Measurements from ENCODE around the gene CT47C1. TPM values are rescaled to one million over a fixed set of nuclear protein-coding genes. Genes with fewer than 3 reads are reported as not detected.

Gene CT47C1
- total and polyA plus RNA-seq, 3 experiments from 2014 or later, result not detected

DNA sequence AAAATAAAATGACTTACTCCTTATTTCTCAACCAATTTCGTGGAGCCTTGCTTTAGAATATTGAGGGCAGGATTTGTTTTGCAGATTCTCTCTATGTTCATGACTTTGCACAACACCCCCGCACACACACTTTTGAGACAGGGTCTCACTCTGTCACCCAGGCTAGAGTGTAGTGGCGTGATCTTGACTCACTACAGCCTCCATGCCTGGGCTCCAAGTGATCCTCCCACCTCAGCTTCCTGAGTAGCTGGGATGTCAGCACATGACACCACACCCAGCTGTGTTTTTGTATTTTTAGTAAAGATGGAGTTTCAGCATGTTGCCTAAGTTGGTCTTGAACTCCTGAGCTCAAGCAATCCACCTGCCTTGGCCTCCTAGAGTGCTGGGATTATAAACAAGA is 12.0 kb downstream of the CT47C1 start:
- no peak overlapping the region for H3K4me3 Mint-ChIP-seq

DNA sequence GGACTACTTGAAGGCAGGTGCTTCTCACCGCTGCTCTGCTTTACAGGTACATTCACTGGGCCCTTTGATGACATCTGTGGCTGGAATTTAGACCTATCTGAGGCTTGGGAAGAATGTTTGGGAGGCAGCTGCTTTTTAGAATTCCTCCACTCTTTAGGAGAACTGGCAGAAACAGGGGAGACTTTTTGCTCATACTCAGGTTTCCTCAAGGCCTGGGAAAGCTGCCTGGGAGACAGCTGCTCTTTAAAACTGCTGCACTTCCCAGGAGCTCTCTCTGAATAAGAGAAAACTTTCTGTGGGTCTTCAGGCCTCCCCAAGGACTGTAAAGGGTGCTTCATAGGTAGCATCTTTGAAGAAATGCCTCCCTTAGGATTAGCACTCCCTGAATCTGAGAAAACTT is 14.3 kb downstream of the CT47C1 start:
- H3K27ac Mint-ChIP-seq, result no peak overlapping the region
- Histone ChIP-seq H3K4me3 (ENCODE audit: low read length) (no peak overlapping the region), H3K9me3 (ENCODE audit: low read length) (no peaks in the 10 kb centered on the region), H3K4me1 (ENCODE audit: insufficient read depth, low read length) (no peaks in the 10 kb centered on the region), H3K27me3 (ENCODE audit: insufficient read depth, low read length, poor library complexity, severe bottlenecking) (no peaks in the 10 kb centered on the region), H3K36me3 (ENCODE audit: insufficient read depth, low read length) (no peaks in the 10 kb centered on the region), H3K27ac (ENCODE audit: low read depth, low read length) (no peak overlapping the region)
- ChIA-PET POLR2A (no interaction called here), CTCF (no interaction called here)
- no peaks in the 10 kb centered on the region for H3K36me3 Mint-ChIP-seq
- H3K27me3 Mint-ChIP-seq, result peaks cover 10% of the 10 kb centered on the region in 2 donors
- DNase-seq, result no peak
- no peaks in the 10 kb centered on the region for H3K4me1 Mint-ChIP-seq
- H3K4me3 Mint-ChIP-seq, result no peak overlapping the region
- H3K9me3 Mint-ChIP-seq, result no peaks in the 10 kb centered on the region

More for the DNA sequence above, 12.0 kb downstream of the CT47C1 start:
- DNase-seq, result no peak
- Mint-ChIP-seq H3K27ac (no peak overlapping the region), H3K36me3 (no peaks in the 10 kb centered on the region), H3K4me1 (no peaks in the 10 kb centered on the region), H3K27me3 (peaks cover 8 to 11% of the 10 kb centered on the region in 2 donors), H3K9me3 (no peaks in the 10 kb centered on the region)
- ChIA-PET CTCF (no interaction called here), POLR2A (no interaction called here)
- no peaks in the 10 kb centered on the region for H3K27me3 ChIP-seq (ENCODE audit: insufficient read depth, low read length, poor library complexity, severe bottlenecking)
- no peaks in the 10 kb centered on the region for H3K36me3 ChIP-seq (ENCODE audit: insufficient read depth, low read length)
- no peaks in the 10 kb centered on the region for H3K9me3 ChIP-seq (ENCODE audit: low read length)
- H3K27ac ChIP-seq (ENCODE audit: low read depth, low read length), result no peak overlapping the region
- no peaks in the 10 kb centered on the region for H3K4me1 ChIP-seq (ENCODE audit: insufficient read depth, low read length)
- H3K4me3 ChIP-seq (ENCODE audit: low read length), result no peak overlapping the region

DNA sequence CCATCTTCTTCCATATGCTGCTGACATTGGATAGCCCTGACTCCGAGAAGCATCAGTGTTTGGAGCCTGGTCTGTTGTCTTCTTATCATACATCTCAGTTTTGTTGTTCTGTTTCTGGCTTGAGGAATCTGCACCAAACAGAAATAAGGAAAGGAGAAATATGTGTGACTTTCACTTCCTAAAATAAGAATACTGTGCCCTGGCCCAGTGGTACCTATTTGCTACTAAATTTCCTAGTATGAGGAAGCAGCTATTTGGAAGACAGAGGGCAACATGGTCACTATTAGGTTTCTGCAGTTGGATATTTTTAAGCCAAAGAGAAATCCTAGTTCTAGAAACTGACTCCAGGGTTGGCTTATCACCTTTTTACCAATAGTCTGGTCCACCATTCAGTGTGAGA is 16.8 kb downstream of the CT47C1 start:
- H3K4me3 Mint-ChIP-seq, result no peak overlapping the region
- H3K27ac Mint-ChIP-seq, result no peak overlapping the region
- Histone ChIP-seq H3K4me3 (ENCODE audit: low read length) (no peak overlapping the region), H3K36me3 (ENCODE audit: insufficient read depth, low read length) (no peaks in the 10 kb centered on the region), H3K27ac (ENCODE audit: low read depth, low read length) (no peak overlapping the region), H3K27me3 (ENCODE audit: insufficient read depth, low read length, poor library complexity, severe bottlenecking) (no peaks in the 10 kb centered on the region), H3K4me1 (ENCODE audit: insufficient read depth, low read length) (no peaks in the 10 kb centered on the region), H3K9me3 (ENCODE audit: low read length) (no peaks in the 10 kb centered on the region)
- CTCF ChIA-PET, result no interaction called here
- H3K36me3 Mint-ChIP-seq, result no peaks in the 10 kb centered on the region
- POLR2A ChIA-PET, result no interaction called here
- no peaks in the 10 kb centered on the region for H3K4me1 Mint-ChIP-seq
- no peaks in the 10 kb centered on the region for H3K9me3 Mint-ChIP-seq
- no peak for DNase-seq
- H3K27me3 Mint-ChIP-seq, result peaks cover 9 to 13% of the 10 kb centered on the region in 2 donors

DNA sequence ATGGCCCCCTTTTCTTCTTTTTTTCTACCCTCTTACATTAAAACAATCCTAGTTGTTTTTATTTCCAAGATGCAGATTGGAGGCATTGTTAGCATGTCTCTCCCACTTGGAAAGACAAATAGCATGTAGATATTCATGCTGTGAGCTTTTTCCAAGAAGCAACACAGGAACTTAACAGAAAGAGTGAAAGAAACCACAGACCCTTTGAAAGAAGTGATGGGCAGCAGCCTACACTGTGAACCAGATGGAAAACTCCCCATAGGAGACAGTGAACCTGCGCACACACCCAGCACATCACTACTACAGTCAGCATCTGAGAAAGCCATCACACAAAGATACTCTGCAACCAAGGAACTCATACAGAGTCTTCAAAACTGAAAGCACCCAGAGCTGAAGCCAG is 17.8 kb downstream of the CT47C1 start:
- Mint-ChIP-seq H3K27me3 (peaks cover 9 to 13% of the 10 kb centered on the region in 2 donors), H3K36me3 (no peaks in the 10 kb centered on the region), H3K27ac (no peak overlapping the region), H3K4me3 (no peak overlapping the region), H3K9me3 (no peaks in the 10 kb centered on the region), H3K4me1 (no peaks in the 10 kb centered on the region)
- Histone ChIP-seq H3K4me3 (ENCODE audit: low read length) (no peak overlapping the region), H3K27me3 (ENCODE audit: insufficient read depth, low read length, poor library complexity, severe bottlenecking) (no peaks in the 10 kb centered on the region), H3K9me3 (ENCODE audit: low read length) (no peaks in the 10 kb centered on the region), H3K4me1 (ENCODE audit: insufficient read depth, low read length) (no peaks in the 10 kb centered on the region), H3K36me3 (ENCODE audit: insufficient read depth, low read length) (no peaks in the 10 kb centered on the region), H3K27ac (ENCODE audit: low read depth, low read length) (no peak overlapping the region)
- ChIA-PET CTCF (no interaction called here), POLR2A (no interaction called here)
- DNase-seq, result no peak

DNA sequence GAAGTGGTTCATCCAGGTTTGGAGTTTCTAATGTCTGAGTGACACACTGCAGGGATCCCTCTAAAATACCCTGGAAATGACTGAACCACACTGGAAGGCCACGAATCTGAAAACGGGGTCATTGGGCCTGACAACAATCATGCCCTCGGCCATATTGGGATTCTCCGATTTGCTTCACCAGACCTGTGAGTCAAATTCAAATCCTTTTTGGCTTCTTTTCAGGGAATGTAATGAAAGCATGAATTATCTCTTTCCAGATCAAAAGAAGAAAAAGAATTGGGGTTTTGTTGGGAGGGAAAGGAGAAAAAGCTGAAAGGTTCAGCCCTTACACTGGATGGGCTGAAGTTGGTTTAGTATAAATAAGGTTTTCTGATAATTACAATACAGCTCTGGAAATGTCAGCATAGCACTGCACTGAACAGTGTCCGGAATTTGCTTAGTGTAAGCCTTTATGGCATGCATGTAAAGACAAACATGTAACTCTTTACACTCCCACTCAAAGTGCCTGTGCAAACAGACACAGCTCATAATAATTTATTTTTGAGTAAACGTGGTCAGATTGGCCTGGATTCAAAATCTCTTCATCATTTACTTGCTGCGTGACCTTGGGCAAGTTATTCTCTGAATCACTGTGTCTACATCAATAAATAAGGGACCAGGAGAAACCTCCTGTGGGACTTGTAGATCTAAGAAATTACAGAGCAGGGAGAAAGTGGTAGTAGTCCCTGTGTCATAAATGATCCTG is 21.4 kb downstream of the CT47C1 start:
- ChIA-PET CTCF (no interaction called here), POLR2A (no interaction called here)
- Histone ChIP-seq H3K36me3 (ENCODE audit: insufficient read depth, low read length) (no peaks in the 10 kb centered on the region), H3K27ac (ENCODE audit: low read depth, low read length) (no peak overlapping the region), H3K9me3 (ENCODE audit: low read length) (no peaks in the 10 kb centered on the region), H3K4me3 (ENCODE audit: low read length) (no peak overlapping the region), H3K27me3 (ENCODE audit: insufficient read depth, low read length, poor library complexity, severe bottlenecking) (no peaks in the 10 kb centered on the region), H3K4me1 (ENCODE audit: insufficient read depth, low read length) (no peaks in the 10 kb centered on the region)
- DNase-seq, result no peak
- H3K27me3 Mint-ChIP-seq, result peaks cover 20 to 22% of the 10 kb centered on the region in 2 donors
- H3K4me1 Mint-ChIP-seq, result no peaks in the 10 kb centered on the region
- no peak overlapping the region for H3K4me3 Mint-ChIP-seq
- no peaks in the 10 kb centered on the region for H3K36me3 Mint-ChIP-seq
- no peak overlapping the region for H3K27ac Mint-ChIP-seq
- peaks cover 0 to 1% (median 0%) of the 10 kb centered on the region in 5 donors for H3K9me3 Mint-ChIP-seq

DNA sequence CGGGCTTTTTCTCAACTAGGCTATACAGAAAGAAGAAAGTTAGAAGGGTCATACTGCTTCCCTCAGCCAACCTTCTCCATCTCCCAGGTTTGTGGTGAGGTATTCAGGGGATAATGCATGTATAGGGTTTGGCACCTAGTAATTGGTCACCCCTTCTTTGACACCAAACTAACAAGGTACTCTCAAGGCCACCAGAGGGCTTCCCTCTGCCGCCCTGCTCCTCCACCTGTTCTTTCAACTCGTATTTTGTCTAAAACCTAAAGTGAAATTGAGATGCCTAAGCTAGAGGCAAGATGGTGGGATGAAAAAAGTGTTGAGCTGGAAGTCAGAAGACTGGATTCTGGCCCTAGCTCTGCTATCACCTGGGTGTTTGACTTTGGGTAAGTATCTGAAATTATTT is 22.0 kb downstream of the CT47C1 start:
- no peak overlapping the region for H3K4me3 ChIP-seq (ENCODE audit: low read length)
- H3K9me3 ChIP-seq (ENCODE audit: low read length), result no peaks in the 10 kb centered on the region
- H3K27ac ChIP-seq (ENCODE audit: low read depth, low read length), result no peak overlapping the region
- no peaks in the 10 kb centered on the region for H3K36me3 Mint-ChIP-seq
- peaks cover 0 to 1% (median 0%) of the 10 kb centered on the region in 5 donors for H3K9me3 Mint-ChIP-seq
- ChIA-PET POLR2A (no interaction called here), CTCF (no interaction called here)
- no peak for DNase-seq
- no peak overlapping the region for H3K4me3 Mint-ChIP-seq
- H3K27me3 Mint-ChIP-seq, result peaks cover 20 to 26% of the 10 kb centered on the region in 2 donors
- no peaks in the 10 kb centered on the region for H3K27me3 ChIP-seq (ENCODE audit: insufficient read depth, low read length, poor library complexity, severe bottlenecking)
- H3K36me3 ChIP-seq (ENCODE audit: insufficient read depth, low read length), result no peaks in the 10 kb centered on the region
- H3K4me1 ChIP-seq (ENCODE audit: insufficient read depth, low read length), result no peaks in the 10 kb centered on the region
- no peaks in the 10 kb centered on the region for H3K4me1 Mint-ChIP-seq
- H3K27ac Mint-ChIP-seq, result no peak overlapping the region

DNA sequence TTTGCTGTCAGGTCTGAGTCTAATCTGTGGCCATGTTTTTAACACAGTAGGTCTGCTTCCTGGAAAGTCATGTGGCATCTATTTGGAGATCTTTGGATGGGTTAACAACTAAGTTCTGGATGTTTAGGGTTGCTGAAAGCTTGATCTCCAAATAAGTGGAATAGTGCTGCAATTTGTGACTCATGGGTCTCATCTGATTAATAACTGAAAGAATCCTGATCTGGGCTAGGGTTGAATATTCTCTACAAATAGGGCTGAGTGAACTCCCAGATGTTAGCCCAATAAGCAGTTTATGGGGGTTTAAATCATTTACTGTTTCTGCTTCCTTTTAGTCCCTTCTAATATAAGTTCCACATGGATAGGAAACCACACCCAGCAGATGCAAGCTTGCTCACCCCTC is 23.1 kb downstream of the CT47C1 start:
- peaks cover 0 to 1% (median 0%) of the 10 kb centered on the region in 5 donors for H3K9me3 Mint-ChIP-seq
- no peak overlapping the region for H3K27ac Mint-ChIP-seq
- Histone ChIP-seq H3K27me3 (ENCODE audit: insufficient read depth, low read length, poor library complexity, severe bottlenecking) (no peaks in the 10 kb centered on the region), H3K4me1 (ENCODE audit: insufficient read depth, low read length) (no peaks in the 10 kb centered on the region), H3K9me3 (ENCODE audit: low read length) (no peaks in the 10 kb centered on the region), H3K27ac (ENCODE audit: low read depth, low read length) (no peak overlapping the region), H3K36me3 (ENCODE audit: insufficient read depth, low read length) (no peaks in the 10 kb centered on the region), H3K4me3 (ENCODE audit: low read length) (no peak overlapping the region)
- peaks cover 19 to 24% of the 10 kb centered on the region in 2 donors for H3K27me3 Mint-ChIP-seq
- POLR2A ChIA-PET, result no interaction called here
- no peaks in the 10 kb centered on the region for H3K36me3 Mint-ChIP-seq
- DNase-seq, result no peak
- no peaks in the 10 kb centered on the region for H3K4me1 Mint-ChIP-seq
- no peak overlapping the region for H3K4me3 Mint-ChIP-seq
- CTCF ChIA-PET, result no interaction called here

DNA sequence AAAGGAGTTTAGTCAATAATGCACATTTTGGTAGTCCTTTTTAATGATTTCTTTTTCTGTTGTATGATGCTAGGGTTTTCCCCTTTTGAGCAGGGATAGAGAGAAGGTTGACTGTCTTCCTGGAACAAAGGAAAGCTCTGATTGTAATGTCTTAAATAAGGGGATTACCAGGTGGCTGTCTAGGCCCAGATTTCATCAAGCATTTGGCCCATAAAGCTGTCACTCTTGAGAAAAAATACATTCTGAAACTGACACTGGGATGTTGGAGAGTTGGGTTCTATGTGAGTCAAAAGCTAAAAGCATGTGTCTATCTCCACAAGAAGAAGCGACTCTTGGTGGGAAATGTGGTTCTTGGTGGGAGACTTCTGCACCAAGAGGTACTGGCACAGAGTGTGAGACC is 28.4 kb downstream of the CT47C1 start:
- POLR2A ChIA-PET, result no interaction called here
- Histone ChIP-seq H3K27me3 (ENCODE audit: insufficient read depth, low read length, poor library complexity, severe bottlenecking) (no peaks in the 10 kb centered on the region), H3K9me3 (ENCODE audit: low read length) (no peaks in the 10 kb centered on the region), H3K27ac (ENCODE audit: low read depth, low read length) (no peak overlapping the region), H3K4me1 (ENCODE audit: insufficient read depth, low read length) (no peaks in the 10 kb centered on the region), H3K4me3 (ENCODE audit: low read length) (no peak overlapping the region), H3K36me3 (ENCODE audit: insufficient read depth, low read length) (no peaks in the 10 kb centered on the region)
- CTCF ChIA-PET, result no interaction called here
- Mint-ChIP-seq H3K27me3 (peaks cover 16% of the 10 kb centered on the region in 2 donors), H3K4me3 (no peak overlapping the region), H3K4me1 (no peaks in the 10 kb centered on the region), H3K36me3 (no peaks in the 10 kb centered on the region), H3K9me3 (peaks cover 0 to 1% (median 0%) of the 10 kb centered on the region in 5 donors), H3K27ac (no peak overlapping the region)
- no peak for DNase-seq
